ENCODE results near the gene ZNF23.

DNA sequence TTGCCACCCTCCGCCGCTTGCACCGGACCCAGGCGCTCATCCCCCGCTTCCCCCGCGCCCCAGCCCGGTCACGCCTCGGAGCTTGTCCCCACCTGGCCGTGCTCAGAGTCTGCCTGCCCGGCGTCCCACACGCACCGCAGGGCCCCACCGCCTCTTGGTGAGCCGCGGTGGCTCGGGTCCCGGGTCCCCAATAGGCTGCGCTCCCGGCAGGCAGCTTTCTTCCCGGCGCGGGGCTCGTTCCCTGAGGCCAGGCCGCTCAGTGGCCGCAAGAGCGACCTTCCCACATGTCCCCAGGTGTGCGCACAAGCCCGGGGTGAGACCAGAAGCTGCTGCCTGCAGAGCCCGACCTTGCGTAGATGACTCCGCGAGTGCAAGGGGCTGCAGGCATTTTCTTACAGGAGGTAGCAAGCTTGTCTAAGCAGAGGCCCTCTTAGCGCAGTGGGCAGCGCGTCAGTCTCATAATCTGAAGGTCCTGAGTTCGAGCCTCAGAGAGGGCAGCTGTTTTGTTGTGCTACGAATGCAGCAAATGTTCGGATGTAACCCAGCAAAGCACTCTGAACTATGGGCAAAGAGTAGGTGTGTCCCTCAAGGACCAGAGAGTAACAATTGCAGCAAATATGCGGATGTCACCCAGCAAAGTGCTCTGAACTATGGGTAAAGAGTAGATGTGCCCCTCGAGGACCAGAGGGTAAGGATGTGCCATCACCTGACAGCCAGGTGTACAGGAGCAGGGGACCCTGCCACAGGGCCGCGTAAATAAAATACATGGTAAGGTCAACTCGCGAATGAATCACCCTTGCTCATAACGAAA is 35.8 kb downstream of the ZNF23 start:
- no peak for TF ChIP-seq CTCF (IDR thresholded peaks at IDR 0.05 in 2 of 3, conservative IDR thresholded peaks at IDR 0.05 in 1 of 3; ENCODE audit: borderline replicate concordance in 1 of 3, insufficient read depth in 1 of 3, low read depth in 2 of 3, low read length in 2 of 3)
- peak; percentile 54 for TF ChIP-seq JUND (IDR thresholded peaks at IDR 0.05)
- peak; percentile 55 for TF ChIP-seq CEBPB (IDR thresholded peaks at IDR 0.05; ENCODE audit: low read depth)
- TF ChIP-seq SRF (IDR thresholded peaks at IDR 0.05; ENCODE audit: low read depth): no peak; the same call in none of the 2 replicates
- TF ChIP-seq TCF7L2 (IDR thresholded peaks at IDR 0.05; ENCODE audit: borderline replicate concordance, extremely low read depth, insufficient read depth, insufficient read length): no peak
- no peak for TF ChIP-seq POLR2A (IDR thresholded peaks at IDR 0.05; ENCODE audit: borderline replicate concordance, extremely low read depth, insufficient read depth, insufficient read length)
- TF ChIP-seq ZBTB33 (IDR thresholded peaks at IDR 0.05; ENCODE audit: extremely low read depth, insufficient replicate concordance, low read length): no peak
- TF ChIP-seq YY1 (IDR thresholded peaks at IDR 0.05; ENCODE audit: extremely low read depth, insufficient replicate concordance, low read depth, low read length): peak; percentile 12
- no peak; the same call in 1 of the 2 replicates for TF ChIP-seq ELF1 (IDR thresholded peaks at IDR 0.05; ENCODE audit: borderline replicate concordance, low read depth)

All from HCT116 (cell line).